Suprapubic skin (tissue), 4 donors: ENCODE measurements around the gene BAIAP2L2.

Experiments used
- CTCF ChIP-seq, 2 donors: fragments of 200-600 bp in 1 of 2; fragments of 450-650 bp in 1 of 2; sonication (generic) in 1 of 2; IDR thresholded peaks; one replicate each; pipeline ENCODE4 v1.5.1; 2016 to 2019; ENCODE audit warnings: antibody characterized with exemption in 2 of 2, mild to moderate bottlenecking in 1 of 2, moderate library complexity in 1 of 2
- EP300 ChIP-seq: sonication (generic); formaldehyde crosslinking; IDR thresholded peaks from one replicate; pipeline ENCODE4 v1.6.1; 2017; ENCODE audit warnings: antibody characterized with exemption
- POLR2A ChIP-seq, 2 donors: fragments of 450-650 bp; IDR thresholded peaks; one replicate each; pipeline ENCODE4 v1.6.1; 2017; ENCODE audit warnings: antibody characterized with exemption in 2 of 2, mild to moderate bottlenecking in 2 of 2, moderate library complexity in 2 of 2
- POLR2AphosphoS5 ChIP-seq, 3 donors: sonication (generic); formaldehyde crosslinking; IDR thresholded peaks; one replicate each; pipeline ENCODE4 v1.6.1; 2017; ENCODE audit warnings: antibody characterized with exemption in 3 of 3

- TF ChIP-seq CTCF (IDR thresholded peaks at IDR 0.05), result no peak
- TF ChIP-seq POLR2A (IDR thresholded peaks at IDR 0.05), result no peak
- no peak for TF ChIP-seq POLR2AphosphoS5 (IDR thresholded peaks at IDR 0.05)
- TF ChIP-seq EP300, result no peak
Observed at GRCh38 chr22:38097058-38097457, 13.4 kb downstream of the BAIAP2L2 start.
